HG03469 (cell line): Measurements from ENCODE around the gene S1PR5.

Experiments
- ATAC-seq: cut with Tn5 transposase; IDR thresholded peaks from one replicate; pipeline ENCODE4 v1.9.1; 2021; ENCODE audit warnings: mild to moderate bottlenecking, moderate library complexity, moderate number of reproducible peaks; ENCODE audit not compliant: unreplicated experiment

Gene S1PR5

DNA sequence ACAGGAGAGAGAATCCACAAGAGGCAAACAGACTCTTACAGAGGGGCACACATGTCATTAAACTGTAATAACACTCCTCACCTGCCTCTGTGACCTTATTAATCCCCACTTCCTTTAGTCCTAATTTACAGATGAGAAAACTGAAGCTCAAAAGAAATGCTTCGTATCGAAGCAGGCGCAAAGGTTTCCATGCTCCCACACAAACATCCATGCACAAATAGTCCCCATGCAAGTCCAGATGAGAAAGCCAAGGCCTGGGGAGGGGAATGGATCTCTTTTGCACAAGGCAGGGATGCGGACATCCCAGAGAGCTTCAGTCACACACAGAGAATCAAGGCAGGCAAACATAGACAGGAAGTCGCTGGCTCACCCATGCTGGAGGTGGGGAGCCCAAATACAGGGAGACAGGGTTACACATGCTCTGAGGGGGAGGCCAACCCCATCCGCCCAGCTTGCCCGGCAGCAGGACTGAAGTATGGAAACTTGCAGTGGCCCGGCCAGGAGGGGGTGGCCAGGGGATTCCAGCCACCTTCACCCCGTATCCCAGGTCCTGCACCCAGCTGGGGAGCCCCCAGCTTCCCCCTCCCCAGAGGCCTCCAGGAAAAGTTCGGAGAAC lies 468 bp downstream of the S1PR5 start:
- no peak for ATAC-seq

DNA sequence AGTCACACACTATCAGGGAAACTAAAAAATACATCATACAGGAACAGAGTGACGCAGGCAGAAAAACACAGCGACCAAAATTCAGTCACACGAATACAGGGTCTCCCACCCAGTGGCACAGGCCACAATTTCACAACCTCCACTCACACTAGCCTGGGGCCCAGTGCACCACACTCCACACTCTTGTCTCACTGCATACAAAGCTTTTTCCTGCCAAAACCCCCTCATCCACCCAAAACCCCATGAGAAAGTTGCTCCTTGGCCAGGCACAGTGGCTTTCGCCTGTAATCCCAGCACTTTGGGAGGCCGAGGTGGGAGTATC lies 1.2 kb downstream of the S1PR5 start:
- ATAC-seq: no peak

GRCh38 chr19:10514211-10515145 lies 2.8 kb downstream of the S1PR5 start:
- ATAC-seq: no peak

DNA sequence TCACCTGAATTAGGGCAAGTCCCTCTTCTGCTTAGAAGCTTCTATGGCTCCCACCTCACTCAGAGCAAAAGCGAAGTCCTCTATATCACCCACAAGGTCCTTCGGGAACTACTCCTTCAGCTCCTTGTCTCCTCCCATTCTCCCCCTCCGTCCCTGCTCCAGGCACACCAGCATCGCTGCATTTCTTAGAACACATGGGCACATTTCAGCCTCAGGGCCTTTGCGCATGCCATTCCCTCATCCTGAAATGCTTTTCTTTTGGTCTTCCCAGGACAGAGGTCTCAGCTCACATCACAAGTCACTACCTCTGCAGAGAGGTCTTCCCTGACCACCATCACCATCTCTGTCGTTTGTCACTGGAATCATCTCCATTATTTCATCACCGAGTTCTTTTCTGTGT lies 4.0 kb downstream of the S1PR5 start:
- ATAC-seq: no peak

DNA sequence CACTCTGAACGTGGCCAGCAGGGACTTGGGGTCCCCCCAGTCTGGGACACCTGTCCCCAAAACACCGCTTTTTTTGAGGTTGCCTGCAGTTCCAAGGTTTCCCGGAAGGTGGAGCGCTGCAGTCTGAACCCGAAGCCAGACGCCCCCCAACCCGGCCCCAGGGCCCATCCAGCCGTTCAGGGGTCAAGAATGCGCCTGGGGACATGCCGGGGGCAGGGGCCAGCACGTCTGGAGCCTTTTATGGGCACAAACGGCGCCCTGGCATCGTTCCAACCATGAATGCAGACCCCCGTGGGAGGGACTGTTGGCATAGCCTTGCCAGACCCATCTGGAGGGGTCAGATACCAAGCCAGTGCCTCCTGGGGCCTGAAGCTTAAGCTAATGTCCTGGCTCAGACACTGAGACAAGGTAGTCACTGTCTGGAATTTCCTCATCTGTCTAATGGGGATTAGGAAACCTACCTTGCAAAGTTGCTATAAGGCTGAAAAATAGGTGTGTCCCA lies 6.9 kb downstream of the S1PR5 start:
- no peak for ATAC-seq

- no peak for ATAC-seq
Measured at GRCh38 chr19:10508707-10509106, 8.5 kb downstream of the S1PR5 start.

GRCh38 chr19:10508036-10508435 lies 9.2 kb downstream of the S1PR5 start:
- ATAC-seq: no peak

GRCh38 chr19:10505583-10506229 lies 11.5 kb downstream of the S1PR5 start:
- ATAC-seq: no peak

DNA sequence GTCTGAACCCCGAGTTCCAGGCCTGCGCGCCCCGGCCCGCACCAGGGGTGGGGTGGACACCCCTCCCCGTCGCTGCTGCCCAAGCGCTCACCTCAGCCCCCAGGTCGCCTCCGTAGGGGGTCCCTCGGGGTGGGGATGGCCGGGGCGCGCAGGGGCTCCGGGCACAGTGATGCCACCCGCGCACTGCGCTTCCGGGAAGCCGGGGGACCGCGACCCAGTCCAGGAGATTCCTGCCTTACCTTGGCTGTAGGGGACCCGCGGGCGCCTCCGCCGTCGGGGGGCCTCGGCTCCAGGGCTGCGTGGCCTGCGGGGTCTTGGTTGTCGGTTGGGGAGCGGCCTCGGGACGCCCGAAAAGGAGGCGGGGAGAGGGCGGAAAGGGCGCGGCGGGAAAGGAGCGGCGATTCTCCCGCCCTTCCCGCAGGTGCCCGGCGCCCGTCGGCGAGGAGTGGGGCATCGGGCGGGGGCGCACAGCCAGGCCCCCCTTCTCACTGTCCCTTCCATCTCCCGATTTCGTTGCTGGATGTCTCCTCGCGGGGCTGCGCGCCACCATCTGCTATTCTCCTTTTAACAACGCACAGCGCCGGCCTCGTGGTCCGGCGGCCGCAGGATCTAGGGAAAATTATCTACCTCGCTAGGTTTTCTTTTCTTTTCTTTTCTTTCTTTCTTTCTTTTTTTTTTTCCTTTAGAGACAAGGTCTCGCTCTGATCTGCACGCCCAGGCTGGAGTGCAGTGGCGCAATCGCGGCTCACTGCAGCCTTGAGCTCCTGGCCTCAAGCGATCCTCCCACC lies 14.1 kb downstream of the S1PR5 start, which contains the start of gene KEAP1:
Gene KEAP1, minus strand, starts transcription at position 355 of the 788 bp plus-strand sequence. CDS start 3,323 bp downstream, outside the sequence.
- peak; percentile 13 for ATAC-seq

DNA sequence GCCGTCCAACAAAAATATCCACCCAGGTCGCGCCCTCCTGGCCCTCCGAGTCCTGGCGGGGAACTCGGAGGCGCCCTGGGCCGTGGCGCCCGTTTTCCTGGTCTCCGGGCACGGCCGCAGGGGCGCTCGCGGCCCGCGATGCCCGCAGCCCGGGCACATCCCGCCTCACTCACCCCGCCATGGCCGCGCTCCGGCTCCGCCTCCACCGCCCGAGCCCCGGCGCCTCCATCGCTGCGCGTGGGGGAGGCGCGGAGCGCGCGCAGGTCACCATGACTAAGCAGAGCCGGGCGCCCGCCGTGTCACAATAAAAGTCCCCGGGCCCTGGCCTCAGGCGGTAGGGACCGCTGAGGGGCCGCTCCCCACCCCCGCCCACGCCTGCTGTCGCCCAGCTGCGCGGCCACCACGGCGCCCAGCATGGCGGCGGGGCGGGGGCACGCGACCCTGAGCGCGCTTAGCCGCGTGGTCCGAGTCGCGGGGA lies 14.7 kb downstream of the S1PR5 start:
- peak; percentile 66 for ATAC-seq

DNA sequence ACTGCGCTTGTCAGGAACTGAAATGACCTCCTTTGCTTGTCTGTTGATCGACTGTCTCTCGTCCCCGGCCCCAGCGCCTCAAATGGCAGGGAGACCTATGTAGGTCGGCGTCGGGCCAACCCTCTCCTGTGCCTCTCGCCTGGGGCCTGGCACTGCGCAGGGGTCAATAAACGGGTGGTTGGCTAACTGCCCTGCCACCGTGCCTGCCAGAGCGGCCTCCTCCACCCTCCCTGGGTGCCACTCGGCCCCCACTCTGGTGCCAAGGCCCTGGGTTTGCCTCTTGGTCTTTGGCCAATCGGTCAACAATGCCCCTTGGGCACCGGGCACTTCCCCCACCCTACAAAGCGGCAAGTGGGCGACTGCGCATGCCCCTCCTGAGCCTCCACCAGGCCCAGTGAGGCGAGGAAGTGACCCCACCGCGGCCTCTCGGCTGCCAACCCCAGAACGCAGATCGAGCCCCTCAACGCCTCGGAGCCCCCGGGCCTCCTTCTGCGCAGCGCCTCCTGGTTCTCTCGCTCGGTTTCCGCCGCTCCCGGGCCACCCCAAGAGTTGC lies 15.2 kb downstream of the S1PR5 start:
- ATAC-seq: peak; percentile 17

GRCh38 chr19:10500247-10500592 lies 17.0 kb downstream of the S1PR5 start:
- no peak for ATAC-seq

DNA sequence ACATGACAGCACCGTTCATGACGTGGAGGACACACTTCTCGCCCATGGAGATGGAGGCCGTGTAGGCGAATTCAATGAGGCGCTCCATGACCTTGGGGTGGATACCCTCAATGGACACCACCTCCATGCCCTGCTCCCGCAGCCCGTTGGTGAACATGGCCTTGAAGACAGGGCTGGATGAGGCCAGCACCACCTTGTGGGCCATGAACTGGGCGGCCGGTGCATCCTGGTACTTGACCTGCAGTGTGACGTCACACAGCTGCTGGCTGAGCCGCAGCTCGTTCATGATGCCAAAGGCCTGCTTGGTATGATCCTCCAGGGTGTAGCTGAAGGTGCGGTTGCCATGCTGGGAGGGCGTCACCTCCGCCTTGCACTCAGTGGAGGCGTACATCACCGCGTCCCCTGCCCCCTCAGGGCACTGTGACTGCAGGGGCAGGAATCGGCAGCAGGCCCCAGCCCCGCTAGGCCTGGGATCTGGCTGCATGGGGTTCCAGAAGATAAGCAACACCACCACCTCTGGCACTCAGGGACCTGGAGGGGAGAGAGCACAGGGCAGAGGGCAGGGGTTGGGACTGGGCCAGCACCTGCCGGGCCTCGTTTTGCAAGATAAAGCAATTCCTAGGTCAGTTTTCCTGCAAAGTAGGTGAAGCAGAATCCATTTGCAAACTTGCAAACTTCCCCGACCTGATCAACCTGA lies 17.5 kb downstream of the S1PR5 start:
- no peak for ATAC-seq

GRCh38 chr19:10497371-10497770 lies 19.9 kb downstream of the S1PR5 start:
- no peak for ATAC-seq

DNA sequence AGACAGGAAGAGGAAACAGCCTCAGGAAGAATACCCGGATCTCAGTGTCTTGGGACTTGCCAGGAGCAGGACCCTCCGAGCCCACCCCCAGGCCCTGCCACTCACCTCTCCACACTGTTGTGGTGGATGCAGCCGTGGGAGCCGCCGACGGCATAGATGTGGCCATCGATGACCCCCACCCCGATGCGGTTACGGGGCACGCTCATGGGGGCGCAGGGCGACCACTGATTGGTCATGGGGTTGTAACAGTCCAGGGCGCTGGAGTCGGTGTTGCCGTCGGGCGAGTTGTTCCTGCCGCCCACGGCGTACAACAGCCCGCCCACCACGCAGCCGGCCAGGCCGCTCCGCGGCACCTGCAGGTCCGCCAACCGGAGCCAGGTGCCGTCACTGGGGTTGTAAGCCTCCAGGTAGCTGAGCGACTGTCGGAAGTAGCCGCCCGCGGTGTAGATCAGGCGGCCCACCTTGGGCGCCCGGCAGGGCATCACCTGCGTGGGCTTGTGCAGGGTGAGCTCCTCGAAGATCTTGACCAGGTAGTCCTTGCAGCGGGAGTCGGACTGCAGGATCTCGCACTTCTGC lies 25.7 kb downstream of the S1PR5 start:
- no peak for ATAC-seq

GRCh38 chr19:10486551-10486950 lies 30.7 kb downstream of the S1PR5 start:
- no peak for ATAC-seq

DNA sequence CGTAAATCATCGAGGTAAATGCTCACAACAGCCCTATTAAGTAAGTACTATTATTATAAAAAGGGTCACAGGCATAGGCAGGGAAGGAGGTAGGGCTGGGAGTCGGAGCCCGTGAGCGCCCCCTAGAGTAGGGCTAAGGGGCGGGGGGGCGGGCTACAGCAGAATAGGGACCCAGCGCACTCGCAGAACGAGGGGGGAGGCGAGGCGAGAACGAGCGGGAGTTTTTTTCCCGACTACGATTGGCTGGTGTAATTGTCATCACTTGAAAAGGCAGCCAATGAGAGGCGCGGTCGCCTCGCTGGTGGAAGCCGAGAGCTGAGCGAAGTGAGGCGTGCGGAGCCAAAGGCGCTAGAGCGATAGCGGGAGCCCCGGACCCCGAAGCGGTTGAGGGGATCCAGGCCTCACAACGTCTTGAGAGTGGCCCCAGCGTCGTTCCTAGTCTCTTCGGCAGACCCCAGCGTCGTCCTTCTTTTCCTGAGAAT lies 38.3 kb downstream of the S1PR5 start:
- ATAC-seq: no peak

- ATAC-seq: no peak
Measured at GRCh38 chr19:10478476-10478875, 38.8 kb downstream of the S1PR5 start.

GRCh38 chr19:10474962-10475451 lies 42.2 kb downstream of the S1PR5 start:
- ATAC-seq: no peak
